RWPE2 (cell line): ENCODE measurements around the gene NLK.
"Not testable (repeated sequence)": the region's sequence is repeated elsewhere in the genome, so short reads cannot be mapped to it uniquely, and the experiment has no call there.

Experiments
- ATAC-seq: fragments of 200-7000 bp; cut with Tn5 transposase; 3 replicates; pipeline ENCODE4 v1.9.1; 2021; ENCODE audit warnings: low read depth
- DNase-seq: peaks from one replicate; pipeline ENCODE4 v3.0.0-alpha.2; 2020; ENCODE audit warnings: low spot score
- H3K27ac ChIP-seq: fragments of 450-650 bp; 2 replicates; pipeline ENCODE4 v1.5.1; 2017; ENCODE audit warnings: mild to moderate bottlenecking; ENCODE audit not compliant: poor library complexity, severe bottlenecking
- H3K27me3 ChIP-seq: fragments of 250-450 bp; sonication (Bioruptor Pico); 2 replicates; pipeline ENCODE4 v1.5.1; 2021; ENCODE audit warnings: mild to moderate bottlenecking, moderate library complexity; ENCODE audit not compliant: insufficient read depth, poor library complexity, severe bottlenecking
- H3K36me3 ChIP-seq: fragments of 250-450 bp; sonication (Bioruptor Pico); 2 replicates; pipeline ENCODE4 v1.5.1; 2020; ENCODE audit warnings: low read depth, mild to moderate bottlenecking, moderate library complexity
- H3K4me1 ChIP-seq: fragments of 250-450 bp; sonication (Bioruptor Pico); 2 replicates; pipeline ENCODE4 v1.5.1; 2021; ENCODE audit warnings: mild to moderate bottlenecking, moderate library complexity; ENCODE audit not compliant: insufficient read depth, poor library complexity, severe bottlenecking
- H3K4me3 ChIP-seq: fragments of 250-450 bp; sonication (Bioruptor Pico); 2 replicates; pipeline ENCODE4 v1.5.1; 2021; ENCODE audit warnings: mild to moderate bottlenecking, moderate library complexity; ENCODE audit not compliant: severe bottlenecking
- H3K9me3 ChIP-seq: fragments of 250-450 bp; sonication (Bioruptor Pico); 2 replicates; pipeline ENCODE4 v1.5.1; 2021; ENCODE audit warnings: mild to moderate bottlenecking, moderate library complexity; ENCODE audit not compliant: severe bottlenecking
- CTCF ChIP-seq: fragments of 450-650 bp; IDR thresholded peaks from one replicate; pipeline ENCODE4 v1.5.1; 2017; ENCODE audit warnings: mild to moderate bottlenecking, moderate library complexity; ENCODE audit not compliant: poor library complexity, severe bottlenecking

Gene NLK

GRCh38 chr17:27996202-27997043 is 46.1 kb upstream of the NLK start:
- Histone ChIP-seq H3K36me3 (no peaks in the 10 kb centered on the region), H3K27ac (peak overlapping the region; percentile 35), H3K27me3 (no peaks in the 10 kb centered on the region), H3K4me3 (no peak overlapping the region), H3K9me3 (no peaks in the 10 kb centered on the region), H3K4me1 (peaks cover 7% of the 10 kb centered on the region)
- DNase-seq: no peak
- no peak for TF ChIP-seq CTCF
- no peak for ATAC-seq

GRCh38 chr17:27997044-27997401 is 45.5 kb upstream of the NLK start:
- Histone ChIP-seq H3K27me3 (no peaks in the 10 kb centered on the region), H3K4me3 (no peak overlapping the region), H3K36me3 (no peaks in the 10 kb centered on the region), H3K4me1 (peaks cover 7% of the 10 kb centered on the region), H3K9me3 (no peaks in the 10 kb centered on the region), H3K27ac (no peak overlapping the region)
- ATAC-seq (no peak), DNase-seq (no peak)
- no peak for TF ChIP-seq CTCF

- Histone ChIP-seq H3K27ac (no peak overlapping the region), H3K27me3 (no peaks in the 10 kb centered on the region), H3K4me3 (no peak overlapping the region), H3K36me3 (no peaks in the 10 kb centered on the region), H3K9me3 (no peaks in the 10 kb centered on the region), H3K4me1 (peaks cover 7% of the 10 kb centered on the region)
- no peak for DNase-seq
- no peak for TF ChIP-seq CTCF
- ATAC-seq: no peak
Observed at GRCh38 chr17:27997522-27997921, 45.0 kb upstream of the NLK start.

- Histone ChIP-seq H3K4me3 (no peak overlapping the region), H3K9me3 (no peaks in the 10 kb centered on the region), H3K4me1 (no peaks in the 10 kb centered on the region), H3K27ac (no peak overlapping the region), H3K27me3 (no peaks in the 10 kb centered on the region), H3K36me3 (no peaks in the 10 kb centered on the region)
- ATAC-seq (no peak), DNase-seq (no peak)
- no peak for TF ChIP-seq CTCF
Observed at GRCh38 chr17:28001149-28001548, 41.3 kb upstream of the NLK start.

GRCh38 chr17:28004344-28004743 is 38.1 kb upstream of the NLK start:
- Histone ChIP-seq H3K4me3 (no peak overlapping the region), H3K36me3 (no peaks in the 10 kb centered on the region), H3K27me3 (no peaks in the 10 kb centered on the region), H3K27ac (no peak overlapping the region), H3K4me1 (no peaks in the 10 kb centered on the region), H3K9me3 (no peaks in the 10 kb centered on the region)
- TF ChIP-seq CTCF: no peak
- DNase-seq: no peak
- no peak for ATAC-seq

GRCh38 chr17:28007925-28008324 is 34.6 kb upstream of the NLK start:
- H3K4me1 ChIP-seq, H3K4me3 ChIP-seq, H3K9me3 ChIP-seq, DNase-seq, H3K27ac ChIP-seq, H3K27me3 ChIP-seq, H3K36me3 ChIP-seq, ATAC-seq: not testable (repeated sequence)
